HG02885 (cell line): ENCODE measurements around the gene LENG1.
"Not testable (repeated sequence)": the region's sequence is repeated elsewhere in the genome, so short reads cannot be mapped to it uniquely, and the experiment has no call there.

Experiments
- ATAC-seq: cut with Tn5 transposase; IDR thresholded peaks from one replicate; pipeline ENCODE4 v1.9.1; 2021; ENCODE audit warnings: mild to moderate bottlenecking; ENCODE audit not compliant: unreplicated experiment, poor library complexity

LENG1 gene

DNA sequence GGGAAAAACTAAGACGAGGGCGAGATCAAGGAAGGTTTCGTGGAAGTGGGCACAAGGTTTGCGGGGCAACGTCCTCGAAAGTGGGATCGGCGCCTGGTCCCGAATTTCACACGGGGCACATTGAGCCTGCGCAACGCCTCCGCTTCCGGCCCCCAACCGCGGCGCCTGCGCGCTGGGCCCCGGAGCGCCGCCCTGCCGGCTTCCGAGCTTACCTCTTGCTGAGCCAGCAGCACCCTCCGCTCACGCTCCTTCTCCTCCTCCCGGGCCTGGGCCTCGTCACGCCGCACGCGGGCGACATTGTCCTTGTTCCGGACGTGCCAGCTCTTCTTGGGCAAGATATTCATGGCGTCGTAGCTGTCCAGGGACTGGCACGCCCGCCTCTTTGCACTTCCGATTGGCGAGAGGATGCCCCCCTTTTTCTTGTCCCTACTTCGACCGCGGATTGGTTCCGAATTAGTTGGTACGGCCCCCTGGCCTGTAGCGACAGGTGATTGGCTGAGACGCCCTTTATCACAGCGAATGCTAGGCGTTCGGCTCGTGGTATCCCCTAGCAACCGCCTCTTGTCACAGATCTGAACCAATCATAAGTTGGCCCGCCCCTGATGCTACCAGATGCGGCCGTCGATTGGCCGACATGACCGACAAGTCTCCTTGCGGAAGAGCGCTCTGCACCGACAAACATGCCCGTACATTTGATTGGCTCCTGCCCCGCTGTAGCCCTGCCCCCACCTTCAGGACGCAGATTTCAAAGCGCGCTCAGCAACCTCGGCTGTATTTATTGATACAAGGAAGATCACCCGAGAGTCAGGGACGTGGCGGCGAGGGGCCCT is at the start of gene LENG1:
TSS of gene LENG1 (minus strand) at position 370 of the 830 bp plus-strand sequence. CDS start at position 344, 26 bp downstream.
- peak; percentile 92 for ATAC-seq

DNA sequence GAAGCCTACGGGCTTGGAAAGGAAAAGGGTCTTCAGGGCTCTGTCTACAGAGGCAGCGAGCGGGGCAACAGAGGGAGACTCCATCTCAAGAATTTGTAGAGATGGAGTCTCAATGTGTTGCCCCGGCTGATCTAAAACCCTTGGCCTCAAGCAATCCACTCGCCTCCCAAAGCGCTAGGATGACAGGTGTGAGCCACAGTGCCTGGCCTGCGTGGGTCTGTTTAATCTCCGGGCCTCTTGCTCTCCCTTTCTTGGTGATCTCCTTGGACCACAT is 49.2 kb upstream of the LENG1 start:
- no peak for ATAC-seq

DNA sequence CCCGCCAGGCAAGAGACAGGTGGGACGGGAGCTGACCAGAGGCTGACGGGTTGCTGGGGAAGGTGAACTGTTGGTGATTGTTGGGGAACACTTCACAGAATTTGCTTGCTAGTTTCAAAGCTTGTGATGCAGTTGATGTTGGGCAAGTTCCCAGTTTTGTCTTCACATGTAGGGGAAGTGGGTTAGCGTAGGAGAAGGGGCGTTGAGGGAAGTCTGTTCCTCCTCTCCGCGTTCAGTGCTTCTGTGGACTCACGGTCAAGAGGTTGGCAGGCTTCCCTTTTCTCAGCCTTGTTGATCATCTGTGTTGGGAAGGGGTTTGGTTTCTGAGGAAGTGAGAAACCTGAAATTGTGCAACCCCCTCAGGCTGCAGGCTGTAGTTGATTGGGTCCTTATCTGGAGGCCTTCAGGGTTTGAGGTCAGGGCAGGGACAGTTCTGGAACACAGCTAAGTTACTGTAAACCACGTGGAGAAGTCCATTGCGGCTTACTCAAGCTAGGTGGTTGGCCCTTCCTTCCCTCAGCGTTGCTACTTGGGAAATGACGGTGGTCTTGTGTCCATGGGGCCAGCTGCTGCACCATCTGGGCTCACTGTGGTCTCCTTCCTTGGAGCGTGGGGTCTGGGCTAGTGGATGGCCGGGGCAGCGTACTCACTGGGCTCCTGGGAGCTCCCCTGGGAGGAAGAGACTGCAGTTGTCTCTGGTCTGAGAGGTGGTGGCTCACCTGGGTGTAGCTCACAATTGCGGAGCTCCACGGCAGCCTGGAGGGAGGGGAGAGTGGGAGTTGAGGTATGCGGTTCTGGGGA is 48.7 kb upstream of the LENG1 start:
- ATAC-seq, result peak; percentile 56

DNA sequence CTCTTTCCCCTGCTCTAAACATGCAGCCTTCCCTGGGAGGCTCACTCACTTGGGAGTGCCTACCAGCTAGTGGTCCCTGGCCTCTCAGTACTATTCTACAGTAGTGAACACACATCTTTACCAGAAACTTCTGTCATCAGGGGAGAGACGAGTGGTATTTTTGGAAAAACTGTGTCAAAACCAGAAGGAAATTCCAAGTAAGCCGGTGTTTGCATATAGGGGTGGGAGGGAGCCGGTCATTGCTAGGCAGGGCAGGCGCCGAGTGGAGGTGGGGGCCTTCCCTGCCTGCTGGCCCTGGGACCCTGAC is 48.1 kb upstream of the LENG1 start:
- ATAC-seq, result no peak

DNA sequence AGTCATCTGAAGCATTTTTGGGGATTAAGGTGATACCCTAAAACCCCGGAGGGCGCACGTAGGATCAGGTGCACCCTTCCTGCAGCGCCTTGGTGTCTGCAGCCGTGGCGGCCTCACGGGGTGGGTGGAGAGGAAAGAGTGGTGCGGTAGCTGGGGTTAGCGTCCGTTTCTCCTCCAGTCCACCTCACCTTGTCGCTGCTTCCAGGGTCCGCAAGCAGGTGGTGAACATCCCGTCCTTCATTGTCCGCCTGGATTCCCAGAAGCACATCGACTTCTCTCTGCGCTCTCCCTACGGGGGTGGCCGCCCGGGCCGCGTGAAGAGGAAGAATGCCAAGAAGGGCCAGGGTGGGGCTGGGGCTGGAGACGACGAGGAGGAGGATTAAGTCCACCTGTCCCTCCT is 47.7 kb upstream of the LENG1 start:
- not testable (repeated sequence) for ATAC-seq

DNA sequence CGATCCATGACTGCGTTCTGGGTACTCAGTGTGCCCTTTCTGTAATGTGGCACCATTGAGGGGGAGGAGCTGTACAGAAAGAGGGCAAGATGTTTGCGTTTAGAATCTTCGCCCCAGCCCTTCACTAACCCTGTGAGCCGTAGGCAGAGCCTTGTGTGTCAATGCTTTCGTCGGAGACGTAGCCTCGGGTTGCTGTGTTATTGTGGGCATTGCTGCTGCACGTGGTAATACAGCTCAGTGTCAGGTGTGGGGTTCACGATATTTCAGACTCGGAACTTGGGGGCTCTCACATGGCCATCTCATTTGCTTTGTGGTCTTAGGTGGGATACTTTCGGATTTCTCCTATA is 47.3 kb upstream of the LENG1 start:
- no peak for ATAC-seq

DNA sequence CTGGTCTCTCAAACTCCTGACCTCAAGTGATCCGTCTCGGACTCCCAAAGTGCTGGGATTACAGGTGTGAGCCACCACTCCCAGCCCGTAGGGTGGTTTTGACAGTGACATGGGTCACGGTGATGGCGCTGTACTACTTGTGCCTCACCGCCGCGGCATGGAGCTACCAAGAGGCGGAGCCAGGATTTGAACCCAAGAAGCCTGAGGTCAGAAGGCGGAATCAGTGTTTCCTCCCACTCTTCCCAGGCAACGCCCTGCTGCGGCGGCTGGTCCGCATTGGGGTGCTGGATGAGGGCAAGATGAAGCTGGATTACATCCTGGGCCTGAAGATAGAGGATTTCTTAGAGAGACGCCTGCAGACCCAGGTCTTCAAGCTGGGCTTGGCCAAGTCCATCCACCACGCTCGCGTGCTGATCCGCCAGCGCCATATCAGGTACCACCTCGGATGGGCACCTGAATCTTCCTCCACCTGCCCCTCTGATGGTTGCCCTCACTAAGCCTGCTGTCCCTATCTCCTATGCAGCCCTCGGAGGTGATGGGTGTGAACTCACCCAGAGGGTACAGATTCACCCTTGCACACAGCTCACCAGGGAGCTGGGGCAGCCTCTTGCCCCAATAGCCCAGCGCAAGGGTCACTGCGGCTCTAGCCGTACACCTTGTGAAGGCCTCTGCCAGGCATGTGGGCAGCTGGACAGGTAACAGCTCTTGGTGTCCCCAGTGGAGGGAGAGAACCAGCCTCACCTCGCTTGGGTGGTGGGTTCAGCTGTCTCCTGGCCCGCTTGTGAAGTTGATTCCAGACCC is 46.7 kb upstream of the LENG1 start:
- ATAC-seq, result no peak

DNA sequence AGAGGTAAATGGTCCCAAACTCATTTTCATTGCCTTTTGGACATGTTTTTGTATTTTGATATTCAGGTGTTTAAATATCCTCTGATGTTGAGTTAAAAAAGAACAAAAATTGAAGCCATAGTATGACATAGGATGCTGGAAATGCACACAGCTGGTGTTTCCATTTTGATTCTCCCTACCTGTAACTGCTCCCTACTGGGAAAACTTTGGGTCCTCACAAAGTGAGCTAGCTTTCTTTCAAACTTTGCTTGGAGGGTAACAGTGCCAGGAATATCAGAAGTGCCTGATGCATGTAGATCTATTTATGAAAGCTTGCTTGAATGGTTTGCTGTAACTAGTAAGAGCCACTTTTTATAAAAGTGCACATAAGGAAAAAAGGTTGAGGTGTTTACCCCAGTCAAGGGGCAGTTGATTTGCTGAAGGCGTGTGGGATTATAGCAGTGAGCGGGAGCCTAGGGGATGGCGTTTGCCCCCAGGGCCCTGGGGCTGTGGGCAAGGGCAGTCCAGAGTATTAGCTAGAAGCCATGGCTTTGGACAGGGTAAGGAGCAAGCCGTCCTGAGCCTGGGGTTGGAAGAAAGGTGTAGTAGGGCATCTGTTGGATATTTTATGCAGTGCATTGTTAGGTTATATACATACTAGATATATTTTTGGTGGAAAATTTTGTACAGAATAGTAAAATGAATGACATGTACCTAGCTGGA is 45.4 kb upstream of the LENG1 start:
- ATAC-seq, result no peak

DNA sequence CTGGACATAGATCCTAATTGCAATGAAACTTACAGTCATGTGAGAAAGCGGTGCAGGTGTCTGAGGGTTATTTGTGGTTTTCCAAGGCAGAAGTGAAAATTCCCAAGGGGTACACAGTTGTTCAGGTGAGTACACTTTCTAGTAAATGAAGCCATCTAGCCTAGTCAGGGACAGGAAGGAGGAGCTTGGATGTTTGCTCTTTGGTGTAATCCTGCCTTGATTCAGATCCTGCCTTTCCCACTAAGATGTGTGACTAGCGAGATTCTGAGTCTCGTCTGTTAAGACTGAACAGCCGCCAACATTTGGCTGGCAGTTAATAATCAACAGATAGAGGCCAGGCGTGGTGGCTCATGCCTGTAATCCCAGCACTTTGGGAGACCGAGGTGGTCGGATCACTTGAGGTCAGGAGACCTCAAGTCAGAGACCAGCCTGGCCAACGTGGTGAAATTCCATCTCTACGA is 43.7 kb upstream of the LENG1 start:
- no peak for ATAC-seq

DNA sequence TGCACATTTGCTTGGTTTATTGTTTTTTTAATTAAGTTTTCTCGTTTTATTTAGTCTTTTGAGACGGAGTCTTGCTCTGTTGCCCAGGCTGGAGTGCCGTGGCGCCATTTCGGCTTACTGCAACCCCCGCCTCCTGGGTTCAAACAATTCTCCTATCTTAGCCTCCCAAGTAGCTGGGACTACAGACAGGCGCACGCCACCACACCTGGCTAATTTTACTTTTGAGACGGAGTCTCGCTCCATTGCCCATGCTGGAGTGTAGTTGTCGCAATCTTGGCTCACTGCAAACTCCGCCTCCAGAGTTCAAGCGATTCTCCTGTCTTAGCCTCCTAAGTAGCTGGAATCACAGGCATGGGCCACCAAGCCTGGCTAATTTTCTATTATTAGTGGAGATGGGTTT is 42.5 kb upstream of the LENG1 start:
- no peak for ATAC-seq

DNA sequence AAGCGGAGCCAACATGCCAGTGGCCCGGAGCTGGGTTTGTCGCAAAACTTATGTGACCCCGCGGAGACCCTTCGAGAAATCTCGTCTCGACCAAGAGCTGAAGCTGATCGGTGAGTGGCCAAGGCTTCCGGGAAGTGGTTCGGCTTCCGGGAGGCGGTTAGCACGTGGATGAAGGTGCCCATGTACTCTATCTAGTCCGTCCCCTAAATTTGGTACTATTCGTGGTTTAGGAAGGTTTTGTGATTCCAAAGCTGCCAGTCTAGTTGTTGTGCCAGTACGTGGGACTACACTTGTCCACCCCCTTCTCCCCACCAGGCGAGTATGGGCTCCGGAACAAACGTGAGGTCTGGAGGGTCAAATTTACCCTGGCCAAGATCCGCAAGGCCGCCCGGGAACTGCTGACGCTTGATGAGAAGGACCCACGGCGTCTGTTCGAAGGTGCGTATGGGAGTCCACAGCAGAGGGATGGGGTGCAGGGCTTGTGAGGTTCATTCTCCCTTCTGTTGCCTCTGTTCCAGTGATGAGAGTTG is 41.7 kb upstream of the LENG1 start:
- ATAC-seq, result no peak

DNA sequence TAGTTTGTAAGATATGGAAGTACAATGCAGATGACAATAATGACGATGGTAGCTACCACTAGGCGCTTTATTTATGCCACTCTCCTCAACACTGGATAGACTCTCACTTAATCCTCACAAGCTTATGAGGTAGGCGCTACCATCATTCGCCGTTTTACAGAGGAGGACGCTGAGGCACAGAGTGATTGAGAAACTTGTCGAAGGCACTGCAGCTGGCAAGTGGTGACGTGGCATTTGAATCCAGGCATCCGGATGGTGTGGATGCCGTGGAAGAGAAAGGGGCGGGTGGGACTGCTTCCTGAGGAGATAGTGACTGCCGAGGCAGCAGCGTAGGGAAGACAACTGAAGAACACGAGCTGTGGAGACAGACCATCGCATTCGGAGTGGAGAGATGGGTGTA is 39.9 kb upstream of the LENG1 start:
- ATAC-seq, result no peak

DNA sequence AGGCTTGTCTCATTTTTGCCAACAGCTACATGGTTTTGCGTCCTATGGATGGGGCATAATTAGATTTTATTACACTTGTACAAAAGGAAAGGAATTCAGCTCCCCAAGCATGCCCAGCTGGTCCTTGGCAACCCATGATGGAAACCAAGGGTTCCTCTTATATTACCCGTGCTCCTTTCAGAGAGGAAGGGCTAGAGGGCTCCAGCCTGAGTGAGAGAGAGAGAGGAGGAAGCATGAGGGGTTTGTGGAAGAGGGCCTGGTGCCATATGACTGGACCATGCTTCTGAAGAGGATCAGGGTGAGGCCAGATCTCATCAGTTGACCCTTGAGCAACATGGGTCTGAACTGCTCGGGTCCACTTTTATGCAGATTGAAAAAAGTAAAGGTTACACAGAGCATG is 37.6 kb upstream of the LENG1 start:
- ATAC-seq, result no peak

DNA sequence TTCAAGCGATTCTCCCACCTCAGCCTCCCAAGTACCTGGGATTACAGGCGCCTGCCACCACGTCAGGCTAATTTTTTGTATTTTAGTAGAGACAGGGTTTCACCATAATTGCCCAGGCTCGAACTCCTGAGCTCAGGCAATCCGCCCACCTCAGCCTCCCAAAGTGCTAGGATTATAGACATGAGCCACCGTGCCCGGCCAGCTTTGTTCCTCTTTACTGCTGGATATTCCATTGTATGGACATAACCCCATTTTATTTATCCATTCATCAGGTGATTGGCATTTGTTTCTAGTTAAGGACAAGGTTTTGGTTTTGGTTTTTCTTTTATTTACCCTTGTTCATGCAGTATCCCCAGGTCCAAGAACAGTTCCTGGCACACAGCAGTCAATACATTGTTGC is 37.0 kb upstream of the LENG1 start:
- no peak for ATAC-seq

DNA sequence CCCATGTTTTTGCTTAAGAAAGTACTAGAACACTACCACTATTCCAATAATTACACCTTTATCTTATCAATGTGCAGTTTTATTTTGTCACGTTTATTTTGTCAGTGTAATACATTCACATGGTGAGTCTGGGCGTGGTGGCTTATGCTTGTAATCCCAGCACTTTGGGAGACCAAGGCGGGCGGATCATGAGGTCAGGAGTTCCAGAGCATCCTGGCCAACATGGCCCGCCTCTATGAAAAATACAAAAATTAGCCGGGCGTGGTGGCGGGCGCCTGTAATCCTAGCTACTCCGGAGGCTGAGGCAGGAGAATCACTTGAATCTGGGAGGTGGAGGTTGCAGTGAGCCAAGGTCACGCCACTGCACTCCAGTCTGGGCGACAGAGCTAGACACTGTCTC is 34.9 kb upstream of the LENG1 start:
- not testable (repeated sequence) for ATAC-seq

DNA sequence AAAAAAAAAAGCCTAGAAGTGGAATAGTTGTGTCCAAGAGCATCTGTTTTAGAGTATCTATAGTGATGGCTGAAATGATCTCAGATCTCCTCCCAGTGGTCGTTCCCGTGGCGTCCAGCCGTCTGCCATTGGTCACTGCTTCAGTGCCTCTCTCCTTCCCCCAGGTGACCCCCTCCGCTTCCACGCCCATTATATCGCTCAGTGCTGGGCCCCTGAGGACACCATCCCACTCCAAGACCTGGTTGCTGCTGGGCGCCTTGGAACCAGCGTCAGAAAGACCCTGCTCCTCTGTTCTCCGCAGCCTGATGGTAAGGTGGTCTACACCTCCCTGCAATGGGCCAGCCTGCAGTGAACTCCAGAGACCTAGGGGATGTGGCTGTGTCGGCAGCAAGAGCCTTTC is 33.5 kb upstream of the LENG1 start:
- ATAC-seq, result no peak

DNA sequence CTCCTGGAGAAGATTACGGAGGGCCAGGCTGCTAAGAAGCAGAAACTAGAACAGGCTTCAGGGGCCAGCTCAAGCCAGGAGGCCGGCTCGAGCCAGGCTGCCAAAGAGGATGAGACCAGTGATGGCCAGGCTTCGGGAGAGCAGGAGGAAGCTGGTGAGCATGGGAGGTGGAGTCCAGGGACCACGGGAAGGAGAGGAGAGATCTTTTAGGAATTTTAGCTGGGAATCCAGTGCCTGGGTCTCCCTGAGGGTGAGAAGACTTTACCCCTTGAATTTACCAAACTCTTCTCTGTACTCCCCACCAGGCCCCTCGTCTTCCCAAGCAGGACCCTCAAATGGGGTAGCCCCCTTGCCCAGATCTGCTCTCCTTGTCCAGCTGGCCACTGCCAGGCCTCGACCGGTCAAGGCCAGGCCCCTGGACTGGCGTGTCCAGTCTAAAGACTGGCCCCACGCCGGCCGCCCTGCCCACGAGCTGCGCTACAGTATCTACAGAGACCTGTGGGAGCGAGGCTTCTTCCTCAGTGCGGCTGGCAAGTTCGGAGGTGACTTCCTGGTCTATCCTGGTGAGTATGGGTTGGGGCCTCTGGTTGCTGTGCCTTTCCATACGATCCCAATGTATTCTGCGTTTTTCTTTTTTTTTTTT is 32.4 kb upstream of the LENG1 start:
- no peak for ATAC-seq

DNA sequence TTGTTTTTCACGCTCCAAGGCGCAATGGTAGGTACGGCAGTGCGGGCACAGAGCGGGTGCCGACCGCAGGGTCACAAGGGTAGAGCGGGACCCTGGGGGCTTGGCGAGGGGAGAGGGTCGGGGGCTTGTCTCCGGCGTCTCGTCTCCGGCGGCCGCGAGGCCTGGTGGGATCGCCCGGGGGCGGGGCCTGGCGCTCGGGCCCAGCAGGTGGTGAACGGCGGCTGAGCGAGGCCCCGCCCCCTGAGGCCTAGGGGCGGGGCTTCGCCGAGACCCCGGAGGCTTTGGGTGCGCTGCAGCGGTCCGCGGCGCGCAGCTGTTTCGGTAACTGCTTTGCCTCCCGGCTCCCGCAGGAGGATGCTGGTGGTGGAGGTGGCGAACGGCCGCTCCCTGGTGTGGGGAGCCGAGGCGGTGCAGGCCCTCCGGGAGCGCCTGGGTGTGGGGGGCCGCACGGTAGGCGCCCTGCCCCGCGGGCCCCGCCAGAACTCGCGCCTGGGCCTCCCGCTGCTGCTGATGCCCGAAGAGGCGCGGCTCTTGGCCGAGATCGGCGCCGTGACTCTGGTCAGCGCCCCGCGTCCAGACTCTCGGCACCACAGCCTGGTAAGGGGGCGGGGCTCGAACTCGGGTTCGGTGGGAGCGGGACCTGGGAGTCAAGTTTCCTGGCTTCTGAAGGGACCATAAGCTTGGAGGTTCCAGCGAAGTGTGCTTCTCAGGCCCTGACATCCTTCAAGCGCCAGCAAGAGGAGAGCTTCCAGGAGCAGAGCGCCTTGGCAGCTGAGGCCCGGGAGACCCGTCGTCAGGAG is 31.7 kb upstream of the LENG1 start, which contains the start of gene TSEN34:
TSS of gene TSEN34 (plus strand) at position 298 of the 800 bp plus-strand sequence. CDS start at position 355, 57 bp downstream.
- ATAC-seq, result peak; percentile 34

DNA sequence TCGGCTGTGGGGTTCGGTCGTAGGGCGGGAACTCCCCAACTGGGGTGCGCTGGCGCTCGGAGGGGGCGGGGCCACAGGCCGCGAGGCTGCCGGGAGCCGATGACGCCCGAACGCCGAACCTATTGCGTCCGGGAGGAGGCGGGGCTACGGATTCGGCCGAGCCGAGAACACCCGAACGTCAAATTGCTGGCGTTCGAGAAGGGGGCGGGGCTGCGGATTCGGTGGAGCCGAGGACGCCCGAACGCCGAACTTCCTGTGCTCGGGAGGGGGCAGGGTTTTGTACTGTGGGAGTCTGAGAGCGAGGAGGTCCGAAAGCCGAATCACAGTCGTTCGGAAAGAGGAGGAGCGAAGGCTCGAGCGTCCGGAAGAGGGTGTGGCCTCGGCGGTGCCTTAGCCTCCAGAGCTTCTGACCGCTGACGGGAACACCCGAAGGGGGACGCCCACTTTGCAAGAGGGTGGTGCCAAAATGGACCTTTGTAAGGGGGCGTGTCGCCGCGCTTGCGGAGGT is 31.0 kb upstream of the LENG1 start:
- peak; percentile 52 for ATAC-seq
